Measurements from ENCODE around the gene NLK. TPM values are rescaled to one million over a fixed set of nuclear protein-coding genes. Genes with fewer than 3 reads are reported as not detected.

Gene NLK
- total and polyA plus RNA-seq, 2 donors (not counting 1 experiment from before 2014, with no cell fraction given) = 12.7 to 24.8 TPM

- WGBS (ENCODE audit: insufficient coverage) = no CpG with 5 or more reads among the region's 3 CpGs
- H3K9ac ChIP-seq (ENCODE audit: low read length) = no peak overlapping the region
- H3K36me3 ChIP-seq (replicated peaks in 1 of 2; ENCODE audit: control extremely low read depth in 1 of 2, control insufficient read depth in 1 of 2, extremely low read depth in 1 of 2, insufficient read depth in 2 of 2, low read length in 1 of 2) = no peaks in the 10 kb centered on the region
- H3K9me3 ChIP-seq (ENCODE audit: control extremely low read depth in 1 of 3, control insufficient read depth in 2 of 3, insufficient read depth in 1 of 3, low read length in 2 of 3) = peaks cover 0 to 4% (median 0%) of the 10 kb centered on the region in 3 donors
- no peaks in the 10 kb centered on the region for H3K27me3 Mint-ChIP-seq
- H3K79me2 ChIP-seq (ENCODE audit: control insufficient read depth, insufficient read depth, low read length) = peaks cover 83% of the 10 kb centered on the region
- H3K4me1 ChIP-seq (ENCODE audit: control insufficient read depth in 2 of 2, insufficient read depth in 2 of 2, low read length in 2 of 2) = peaks cover 32 to 48% of the 10 kb centered on the region in 2 donors
- no peak overlapping the region for H2AFZ ChIP-seq (ENCODE audit: insufficient read depth, low read depth, low read length, poor library complexity, severe bottlenecking)
- no peak overlapping the region for H3K27ac Mint-ChIP-seq
- no peaks in the 10 kb centered on the region for H3K9me3 Mint-ChIP-seq (ENCODE audit: insufficient read depth)
- no peak overlapping the region for H3K4me3 ChIP-seq (ENCODE audit: control extremely low read depth in 1 of 5, extremely low read depth in 1 of 5, insufficient read depth in 1 of 5, low read depth in 2 of 5, low read length in 4 of 5)
- H3K4me3 Mint-ChIP-seq = no peak overlapping the region
- ChIA-PET POLR2A (no interaction called here), CTCF (no interaction called here)
- DNase-seq (no peak), ATAC-seq (ENCODE audit: low read depth) (no peak)
- no peaks in the 10 kb centered on the region for H3K27me3 ChIP-seq (replicated peaks in 1 of 4; ENCODE audit: control extremely low read depth in 1 of 4, control insufficient read depth in 3 of 4, insufficient read depth in 4 of 4, low read length in 3 of 4)
- no peak overlapping the region for H3K27ac ChIP-seq (ENCODE audit: low read length in 2 of 2)
- TF ChIP-seq CTCF (IDR thresholded peaks at IDR 0.05) (no peak), EZH2 (IDR thresholded peaks at IDR 0.05; ENCODE audit: borderline replicate concordance, insufficient read depth, low read depth, low read length, poor library complexity, severe bottlenecking) (no peak)
- no peak overlapping the region for H3K4me2 ChIP-seq (replicated peaks; ENCODE audit: low read depth, low read length, poor library complexity, severe bottlenecking)
- peaks cover 74% of the 10 kb centered on the region for H3K4me1 Mint-ChIP-seq
- intact Hi-C loops (cut with micrococcal nuclease) = no loop called here
- H4K20me1 ChIP-seq (ENCODE audit: control insufficient read depth, insufficient read depth, low read length, poor library complexity, severe bottlenecking) = no peaks in the 10 kb centered on the region
These were observed 36.1 kb downstream of the NLK start for GRCh38 chr17:28078341-28079229.

- H3K4me3 ChIP-seq (ENCODE audit: control extremely low read depth in 1 of 5, extremely low read depth in 1 of 5, insufficient read depth in 1 of 5, low read depth in 2 of 5, low read length in 4 of 5) = no peak overlapping the region
- no peaks in the 10 kb centered on the region for H4K20me1 ChIP-seq (ENCODE audit: control insufficient read depth, insufficient read depth, low read length, poor library complexity, severe bottlenecking)
- no peak overlapping the region for H3K4me3 Mint-ChIP-seq
- ChIA-PET CTCF (no interaction called here), POLR2A (no interaction called here)
- H3K9me3 ChIP-seq (ENCODE audit: control extremely low read depth in 1 of 3, control insufficient read depth in 2 of 3, insufficient read depth in 1 of 3, low read length in 2 of 3) = peaks cover 0 to 4% (median 0%) of the 10 kb centered on the region in 3 donors
- H3K4me1 Mint-ChIP-seq = peaks cover 63% of the 10 kb centered on the region
- peaks cover 91% of the 10 kb centered on the region for H3K79me2 ChIP-seq (ENCODE audit: control insufficient read depth, insufficient read depth, low read length)
- no peak for DNase-seq
- peak overlapping the region; percentile 20 for H3K27ac Mint-ChIP-seq
- H3K9ac ChIP-seq (ENCODE audit: low read length) = no peak overlapping the region
- TF ChIP-seq EZH2 (IDR thresholded peaks at IDR 0.05; ENCODE audit: borderline replicate concordance, insufficient read depth, low read depth, low read length, poor library complexity, severe bottlenecking) (no peak), CTCF (IDR thresholded peaks at IDR 0.05) (no peak)
- WGBS (ENCODE audit: insufficient coverage) = 100% methylated on average over 2 of the region's 2 CpGs
- no peaks in the 10 kb centered on the region for H3K36me3 ChIP-seq (replicated peaks in 1 of 2; ENCODE audit: control extremely low read depth in 1 of 2, control insufficient read depth in 1 of 2, extremely low read depth in 1 of 2, insufficient read depth in 2 of 2, low read length in 1 of 2)
- no peak overlapping the region for H3K27ac ChIP-seq (ENCODE audit: low read length in 2 of 2)
- ATAC-seq (ENCODE audit: low read depth) = no peak
- H3K27me3 Mint-ChIP-seq = no peaks in the 10 kb centered on the region
- no peaks in the 10 kb centered on the region for H3K27me3 ChIP-seq (replicated peaks in 1 of 4; ENCODE audit: control extremely low read depth in 1 of 4, control insufficient read depth in 3 of 4, insufficient read depth in 4 of 4, low read length in 3 of 4)
- H3K9me3 Mint-ChIP-seq (ENCODE audit: insufficient read depth) = no peaks in the 10 kb centered on the region
- H2AFZ ChIP-seq (ENCODE audit: insufficient read depth, low read depth, low read length, poor library complexity, severe bottlenecking) = no peak overlapping the region
- H3K4me1 ChIP-seq (ENCODE audit: control insufficient read depth in 2 of 2, insufficient read depth in 2 of 2, low read length in 2 of 2) = peaks cover 19 to 36% of the 10 kb centered on the region in 2 donors
- intact Hi-C loops (cut with micrococcal nuclease) = no loop called here
- no peak overlapping the region for H3K4me2 ChIP-seq (replicated peaks; ENCODE audit: low read depth, low read length, poor library complexity, severe bottlenecking)
These were observed 39.0 kb downstream of the NLK start for GRCh38 chr17:28081467-28081866.

Data from B cell (primary cell).